RPMI8226 (cell line): ENCODE results near the gene PIGU.

ENCODE experiments used
- DNase-seq: peaks from one replicate; pipeline ENCODE4 v3.0.0-alpha.2; 2015

The PIGU gene

GRCh38 chr20:34549291-34549928 is 127.5 kb downstream of the PIGU start:
- DNase-seq = peak; percentile 29

- no peak for DNase-seq
These were observed 128.9 kb downstream of the PIGU start for GRCh38 chr20:34547844-34548613.

GRCh38 chr20:34546751-34547181 is 130.1 kb downstream of the PIGU start:
- DNase-seq = no peak

GRCh38 chr20:34544109-34544796 is 132.6 kb downstream of the PIGU start:
- no peak for DNase-seq

- no peak for DNase-seq
These were observed 133.3 kb downstream of the PIGU start for GRCh38 chr20:34543463-34544056.

- no peak for DNase-seq
These were observed 134.5 kb downstream of the PIGU start for GRCh38 chr20:34542439-34542838.

GRCh38 chr20:34541917-34542316 is 135.0 kb downstream of the PIGU start:
- no peak for DNase-seq

- DNase-seq = no peak
These were observed 135.5 kb downstream of the PIGU start for GRCh38 chr20:34541264-34541901.

GRCh38 chr20:34540596-34541263 is 136.2 kb downstream of the PIGU start:
- DNase-seq = no peak

GRCh38 chr20:34539756-34540155 is 137.1 kb downstream of the PIGU start:
- DNase-seq = no peak

- DNase-seq = peak; percentile 54
These were observed 138.2 kb downstream of the PIGU start for GRCh38 chr20:34538671-34539123.

- no peak for DNase-seq
These were observed 139.2 kb downstream of the PIGU start for GRCh38 chr20:34537651-34538050.

GRCh38 chr20:34536798-34537394 is 140.0 kb downstream of the PIGU start:
- DNase-seq = peak; percentile 54

GRCh38 chr20:34535857-34536256 is 141.0 kb downstream of the PIGU start:
- DNase-seq = no peak

GRCh38 chr20:34535301-34535840 is 141.5 kb downstream of the PIGU start:
- no peak for DNase-seq

GRCh38 chr20:34534391-34535165 is 142.3 kb downstream of the PIGU start:
- DNase-seq = no peak

- DNase-seq = no peak
These were observed 144.1 kb downstream of the PIGU start for GRCh38 chr20:34532756-34533155.

- DNase-seq = no peak
These were observed 144.6 kb downstream of the PIGU start for GRCh38 chr20:34532320-34532719.

GRCh38 chr20:34531608-34532265 is 145.2 kb downstream of the PIGU start:
- DNase-seq = no peak

- no peak for DNase-seq
These were observed 146.6 kb downstream of the PIGU start for GRCh38 chr20:34530342-34530741.
